BE2C (cell line): ENCODE results near the gene SEMA4B.
A peak's percentile ranks its signal among the peaks of the same experiment; 100 is the strongest.

Experiments
- DNase-seq: peaks from one replicate; pipeline ENCODE4 v3.0.0-alpha.2; 2020
- H3K27me3 ChIP-seq: fragments of 250-450 bp; sonication (Bioruptor Pico); 2 replicates; pipeline ENCODE4 v1.5.1; 2020; ENCODE audit warnings: mild to moderate bottlenecking
- H3K36me3 ChIP-seq: fragments of 250-450 bp; sonication (Bioruptor Pico); 2 replicates; pipeline ENCODE4 v1.5.1; 2020; ENCODE audit warnings: mild to moderate bottlenecking
- H3K4me1 ChIP-seq: fragments of 250-450 bp; sonication (Bioruptor Pico); 2 replicates; pipeline ENCODE4 v1.5.1; 2020
- H3K4me3 ChIP-seq: 2 replicates; pipeline ENCODE4 v1.5.1; 2011; ENCODE audit warnings: low read depth, low read length
- H3K9me3 ChIP-seq: fragments of 250-450 bp; sonication (Bioruptor Pico); 2 replicates; pipeline ENCODE4 v1.5.1; 2020
- CTCF ChIP-seq: IDR thresholded peaks from 2 replicates; pipeline ENCODE4 v1.5.1; 2012; ENCODE audit warnings: mild to moderate bottlenecking, low read depth, low read length

The SEMA4B gene

DNA sequence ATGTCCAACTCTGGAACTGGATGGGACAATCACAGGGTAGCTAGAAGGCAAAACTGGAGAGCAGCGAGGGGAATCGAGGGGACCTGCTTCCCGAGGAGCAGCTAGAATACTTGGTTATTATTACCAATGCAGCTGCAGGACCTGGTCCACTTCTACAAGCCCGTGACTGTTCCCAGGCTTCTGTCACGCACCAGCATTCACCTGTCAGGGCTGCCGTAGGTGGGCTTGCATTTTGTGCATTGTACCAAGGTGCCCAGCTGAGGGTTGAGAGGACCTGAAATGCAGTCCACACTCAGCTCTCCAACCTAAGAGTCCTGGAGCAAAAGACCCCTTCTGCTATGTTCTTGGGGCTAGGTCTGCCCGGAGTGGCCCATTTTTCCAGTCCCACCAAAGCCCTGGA, 2.3 kb downstream of the SEMA4B start:
- H3K36me3 ChIP-seq, result no peaks in the 10 kb centered on the region; the same call in 1 of the 2 replicates
- no peaks in the 10 kb centered on the region for H3K27me3 ChIP-seq
- H3K4me3 ChIP-seq, result no peak overlapping the region
- H3K9me3 ChIP-seq, result no peaks in the 10 kb centered on the region
- TF ChIP-seq CTCF, result no peak
- H3K4me1 ChIP-seq, result peaks cover 26% of the 10 kb centered on the region
- DNase-seq, result no peak

DNA sequence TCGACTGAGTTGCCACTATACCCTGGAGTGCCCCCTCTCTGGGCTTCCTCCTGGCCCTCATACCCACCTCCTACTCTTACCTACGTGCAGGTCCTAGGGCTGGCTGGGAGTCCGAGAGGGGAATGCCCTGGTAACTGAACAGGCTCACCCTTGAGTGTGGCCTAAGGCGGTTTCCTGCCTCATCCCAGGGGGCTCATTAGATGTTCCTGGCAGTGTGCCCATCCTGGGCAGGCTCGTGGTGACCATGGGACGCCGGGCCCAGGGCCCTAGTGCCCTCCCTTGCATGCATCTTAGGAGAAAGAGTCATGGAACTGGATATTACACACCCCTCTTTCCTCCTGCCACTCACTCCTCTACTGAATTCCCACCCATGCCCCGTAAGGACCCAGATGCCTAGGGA, 2.8 kb downstream of the SEMA4B start:
- Histone ChIP-seq H3K4me1 (peaks cover 26% of the 10 kb centered on the region), H3K9me3 (no peaks in the 10 kb centered on the region), H3K36me3 (no peaks in the 10 kb centered on the region; the same call in 1 of the 2 replicates), H3K4me3 (no peak overlapping the region), H3K27me3 (no peaks in the 10 kb centered on the region)
- DNase-seq, result peak; percentile 67
- no peak for TF ChIP-seq CTCF

- peaks cover 26% of the 10 kb centered on the region for H3K4me1 ChIP-seq
- no peak overlapping the region for H3K4me3 ChIP-seq
- H3K36me3 ChIP-seq, result no peaks in the 10 kb centered on the region; the same call in 1 of the 2 replicates
- no peak for TF ChIP-seq CTCF
- H3K27me3 ChIP-seq, result no peaks in the 10 kb centered on the region
- H3K9me3 ChIP-seq, result no peaks in the 10 kb centered on the region
- DNase-seq, result no peak
These were observed 4.1 kb downstream of the SEMA4B start for GRCh38 chr15:90205050-90205848.

GRCh38 chr15:90205886-90206285, 4.8 kb downstream of the SEMA4B start:
- no peak for TF ChIP-seq CTCF
- no peak for DNase-seq
- Histone ChIP-seq H3K9me3 (no peaks in the 10 kb centered on the region), H3K36me3 (no peaks in the 10 kb centered on the region; the same call in 1 of the 2 replicates), H3K27me3 (no peaks in the 10 kb centered on the region), H3K4me3 (no peak overlapping the region), H3K4me1 (peaks cover 20% of the 10 kb centered on the region)

DNA sequence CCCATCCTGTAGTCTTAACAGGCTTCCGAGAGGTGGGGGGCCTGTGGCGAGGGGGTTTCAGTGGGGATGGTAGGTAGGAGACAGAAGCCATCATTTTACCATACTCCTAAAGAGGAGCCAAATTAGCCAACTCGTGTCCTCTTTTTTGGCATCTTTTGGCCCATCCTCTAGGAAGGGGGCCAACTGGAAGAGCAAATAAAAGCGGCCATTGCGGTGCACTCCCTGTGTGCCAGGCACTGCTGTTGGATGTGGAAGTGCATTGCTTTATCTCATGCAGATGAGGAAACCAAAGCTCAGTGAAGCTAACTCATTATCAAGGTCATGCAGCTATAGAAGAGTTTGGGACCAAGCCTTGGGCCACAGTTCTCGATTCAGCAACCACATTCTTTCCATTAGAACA, 6.1 kb downstream of the SEMA4B start:
- Histone ChIP-seq H3K36me3 (no peaks in the 10 kb centered on the region; the same call in 1 of the 2 replicates), H3K27me3 (no peaks in the 10 kb centered on the region), H3K4me1 (peaks cover 30% of the 10 kb centered on the region)

More for the DNA sequence above, 6.1 kb downstream of the SEMA4B start:
- no peak for TF ChIP-seq CTCF
- Histone ChIP-seq H3K9me3 (no peaks in the 10 kb centered on the region), H3K4me3 (no peak overlapping the region)
- no peak for DNase-seq
